ENCODE results near the gene MED15.

DNA sequence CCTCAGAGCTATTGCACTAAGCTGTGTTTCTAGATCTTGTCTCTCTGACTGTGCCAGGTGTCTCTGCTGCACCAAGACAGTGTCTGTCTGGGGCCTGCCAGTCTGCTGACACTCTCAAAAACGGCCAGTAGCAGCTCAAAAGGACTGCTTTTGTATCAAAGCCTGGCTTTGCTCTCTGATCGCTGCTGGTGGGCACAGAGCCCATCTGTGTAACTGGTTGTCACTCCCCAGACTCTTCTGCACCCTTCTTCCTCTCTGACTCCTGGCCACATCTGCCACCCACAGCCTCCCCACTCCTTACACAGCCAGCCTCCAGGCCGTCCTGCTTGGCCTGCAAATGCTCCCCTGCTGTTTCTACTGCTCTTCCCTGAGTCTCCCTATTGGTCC is 26.5 kb downstream of the MED15 start:
- TF ChIP-seq CTCF (IDR thresholded peaks at IDR 0.05) (no peak), POLR2A (IDR thresholded peaks at IDR 0.05) (no peak)
